Epithelial cell of prostate (primary cell): Measurements from ENCODE around the gene COMP.
A peak's percentile ranks its signal among the peaks of the same experiment; 100 is the strongest.
"Not testable (repeated sequence)": the region's sequence is repeated elsewhere in the genome, so short reads cannot be mapped to it uniquely, and the experiment has no call there.

Experiments used
- DNase-seq: peaks from one replicate; pipeline ENCODE4 v3.0.0-alpha.2; 2011; ENCODE audit warnings: low read depth, low spot score
- H3K27ac ChIP-seq: fragments of 450-650 bp; 2 replicates; pipeline ENCODE4 v1.5.1; 2017; ENCODE audit warnings: mild to moderate bottlenecking

COMP gene

DNA sequence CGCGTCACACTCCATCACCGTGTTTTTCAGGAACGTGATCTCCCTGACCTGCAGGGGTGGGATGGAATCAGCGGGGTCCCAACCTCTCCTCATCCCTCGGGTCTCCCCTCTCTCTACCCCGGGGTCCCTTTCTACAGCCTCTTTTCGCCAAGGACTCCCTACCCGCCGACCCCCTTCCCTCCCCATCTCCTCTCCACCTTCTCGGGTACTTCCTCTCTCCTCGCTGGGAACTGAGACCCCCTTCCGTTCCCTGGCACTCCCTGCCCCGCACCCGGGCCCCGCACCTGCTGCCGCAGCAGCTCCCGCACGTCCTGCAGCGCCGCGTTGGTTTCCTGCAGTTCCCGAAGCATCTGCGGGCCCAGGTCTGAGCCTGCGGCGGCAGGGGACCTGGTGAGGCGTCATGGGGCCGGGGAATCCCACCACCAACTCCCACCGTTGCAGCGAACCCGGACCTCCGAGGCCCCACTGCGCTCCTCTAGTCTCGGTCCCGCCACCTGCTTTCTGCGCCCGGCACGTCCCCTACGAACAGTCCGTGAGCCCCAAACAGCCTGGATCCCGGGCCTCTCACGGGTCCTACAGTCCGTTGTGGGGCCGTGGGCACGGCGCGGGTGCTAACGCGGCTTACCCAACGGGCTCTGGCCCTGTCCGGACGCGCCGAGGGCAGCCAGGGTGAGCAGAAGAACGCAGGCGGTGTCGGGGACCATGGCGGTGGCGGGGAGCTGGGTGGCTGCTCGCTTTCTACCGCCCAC is at the start of gene COMP:
COMP (minus strand) TSS at position 740 of the 749 bp plus-strand sequence; CDS start at position 704, 36 bp downstream.
- no peak for DNase-seq
- H3K27ac ChIP-seq, result no peak within 1 kb of the TSS

DNA sequence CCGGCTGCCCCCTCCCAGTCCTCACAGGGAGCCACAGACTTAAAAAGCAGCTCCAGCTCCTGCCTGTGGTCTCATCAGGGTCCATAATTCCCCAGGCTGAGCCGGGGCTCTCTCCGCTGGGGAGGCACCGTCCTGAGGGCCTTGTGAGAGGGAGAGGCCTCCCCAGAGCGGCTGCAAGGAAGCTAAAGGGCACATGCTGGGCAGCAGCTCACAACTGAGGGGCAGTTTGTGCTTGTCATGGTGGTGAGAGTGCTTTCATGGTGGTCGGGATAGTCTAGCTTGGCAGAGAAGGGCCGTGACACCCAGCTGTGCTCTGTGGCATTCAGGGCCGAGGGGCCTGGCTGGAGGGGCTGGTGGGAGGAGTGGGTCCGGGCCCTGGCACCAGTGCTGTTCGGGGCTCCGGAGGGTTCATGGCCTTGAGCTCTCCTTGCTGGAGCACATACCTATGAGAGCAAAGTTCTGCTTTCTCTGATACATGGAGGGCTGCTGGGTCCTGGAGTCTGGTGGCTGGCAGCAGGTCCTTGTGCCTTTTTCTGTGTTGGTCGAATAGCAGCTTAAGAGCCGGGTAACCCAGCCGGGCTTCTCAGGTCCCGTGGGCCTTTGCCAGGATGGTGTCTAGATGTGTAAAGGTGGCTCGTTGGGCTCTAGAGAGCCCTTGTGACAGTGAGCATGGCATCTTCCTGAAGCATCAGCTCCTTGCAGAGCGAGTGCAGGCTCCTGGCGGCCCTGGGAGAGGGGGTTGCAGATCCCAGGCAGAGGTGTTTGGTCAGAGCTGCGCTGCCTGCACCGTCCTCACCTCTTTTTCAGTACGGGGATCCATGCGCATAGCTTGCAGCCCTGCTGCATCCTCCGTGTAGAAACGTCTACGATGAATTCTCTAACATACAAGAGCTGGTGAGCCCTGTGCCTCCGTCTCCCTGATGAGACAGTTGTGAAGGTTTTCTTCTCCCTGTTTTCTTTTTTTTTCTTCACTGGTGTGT is 49.5 kb upstream of the COMP start:
- H3K27ac ChIP-seq, result no peak overlapping the region
- DNase-seq, result no peak

DNA sequence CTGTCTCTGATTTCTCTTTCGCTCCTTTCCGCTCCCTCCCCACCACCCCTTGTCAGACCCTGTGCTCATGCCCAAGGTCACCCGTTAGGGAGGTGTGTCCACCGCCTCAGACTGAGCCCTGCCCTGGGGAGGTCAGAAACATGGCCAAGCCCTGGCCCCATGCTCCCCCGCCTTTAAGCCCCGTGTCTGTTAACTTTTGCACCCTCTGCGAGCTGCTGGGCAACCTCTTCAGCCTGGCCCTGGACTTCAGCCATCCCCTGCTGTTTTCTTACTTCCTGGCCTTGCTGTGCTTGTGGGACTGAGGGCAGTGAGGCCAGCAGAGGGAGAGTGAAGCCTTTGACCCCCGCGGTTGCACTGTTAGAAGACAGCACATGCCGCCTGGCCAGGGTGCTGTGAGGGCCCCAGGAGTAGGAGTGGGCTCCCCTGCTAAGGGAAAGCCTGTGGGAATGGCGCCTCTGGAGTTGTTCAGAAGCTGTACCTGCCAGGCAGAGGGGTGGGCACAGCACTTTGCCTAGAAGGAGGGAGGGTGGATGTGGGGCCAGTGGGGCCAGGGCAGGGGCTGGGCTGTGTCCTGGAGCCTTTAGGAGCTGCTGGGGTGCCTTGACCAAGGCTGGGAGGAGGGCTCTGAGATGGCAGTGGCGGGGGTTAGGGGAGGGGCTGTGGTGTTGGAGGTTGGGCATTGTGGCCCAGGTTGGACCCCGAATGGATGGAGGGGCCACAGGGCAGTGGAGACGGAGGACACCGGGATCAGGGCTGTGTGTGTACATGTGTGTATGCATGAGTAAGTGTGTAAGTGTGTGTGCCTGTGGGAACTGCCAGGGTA is 48.6 kb upstream of the COMP start:
- DNase-seq, result no peak
- no peak overlapping the region for H3K27ac ChIP-seq

DNA sequence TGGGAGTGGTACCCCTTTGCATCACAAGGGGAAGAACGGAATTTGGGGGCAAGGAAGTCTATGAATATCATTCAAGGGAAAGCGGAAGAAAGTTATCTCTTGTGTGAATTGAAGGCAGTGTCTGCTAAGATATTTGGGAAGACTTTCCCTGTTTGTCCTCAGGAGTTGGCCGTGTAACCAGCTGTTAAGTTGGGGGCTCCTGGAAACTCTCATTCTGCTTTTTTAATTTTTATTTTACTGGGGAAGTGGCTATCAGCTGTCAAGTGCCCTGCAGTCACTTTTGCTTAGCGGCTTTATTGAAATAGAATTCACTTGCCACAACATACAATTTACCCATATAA is 43.5 kb upstream of the COMP start:
- DNase-seq, result no peak

DNA sequence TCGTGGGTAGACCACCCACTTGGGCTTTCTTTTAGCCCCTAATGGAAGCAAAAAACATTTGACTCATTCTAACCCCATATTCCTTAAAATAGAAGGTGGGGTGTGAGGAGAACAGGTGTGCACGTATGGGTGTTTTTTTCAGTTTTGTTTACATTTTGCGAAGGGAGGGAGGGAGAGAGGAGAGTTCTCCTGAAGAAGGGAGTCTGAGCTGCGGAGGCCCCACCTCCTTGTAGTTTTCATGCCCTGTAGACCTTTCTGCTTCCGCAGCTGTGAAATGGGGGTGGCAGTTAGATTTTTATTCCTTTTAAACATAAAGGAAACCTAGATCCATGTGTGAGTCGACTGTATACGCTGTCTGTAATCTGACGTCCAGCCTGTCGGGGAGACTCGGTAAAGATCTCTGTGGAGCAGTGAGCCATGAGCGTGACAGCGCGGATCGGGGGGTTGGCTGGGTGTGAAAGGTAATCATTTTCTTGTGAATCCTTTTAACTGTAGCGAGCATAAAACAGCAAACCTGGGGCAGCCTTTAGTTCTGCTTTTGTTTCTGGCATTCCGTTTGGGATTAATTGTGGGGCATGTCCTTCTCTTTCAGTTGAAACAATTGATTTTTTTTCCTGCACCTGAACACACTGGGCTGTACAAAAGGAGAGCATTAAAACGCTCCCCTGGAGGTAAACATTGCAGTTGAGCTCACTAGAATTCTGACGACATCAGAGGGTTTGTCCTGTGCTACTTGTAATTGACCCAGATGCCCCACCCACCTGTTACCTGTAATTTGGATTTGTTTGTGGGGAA is 42.9 kb upstream of the COMP start:
- no peak for DNase-seq
- H3K27ac ChIP-seq, result peak overlapping the region; percentile 68

More for the DNA sequence above, 43.5 kb upstream of the COMP start:
- H3K27ac ChIP-seq, result no peak overlapping the region

DNA sequence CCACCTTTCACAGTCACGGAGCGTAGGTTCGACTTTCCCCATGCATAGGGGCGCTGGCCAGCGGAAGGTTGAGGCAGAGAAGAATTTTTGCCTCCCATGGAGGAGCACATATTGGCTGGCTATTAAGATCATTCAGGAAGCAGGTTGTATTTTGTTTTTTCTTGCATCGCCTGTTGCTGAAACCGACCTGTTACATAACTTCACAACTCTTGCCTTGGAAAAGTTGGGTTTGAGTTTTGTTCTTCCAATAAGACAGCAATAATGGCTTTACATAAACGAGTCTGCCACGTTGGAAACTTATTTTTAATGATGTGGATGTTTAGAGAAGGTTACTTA is 42.0 kb upstream of the COMP start:
- H3K27ac ChIP-seq, result peak overlapping the region; percentile 68
- no peak for DNase-seq

DNA sequence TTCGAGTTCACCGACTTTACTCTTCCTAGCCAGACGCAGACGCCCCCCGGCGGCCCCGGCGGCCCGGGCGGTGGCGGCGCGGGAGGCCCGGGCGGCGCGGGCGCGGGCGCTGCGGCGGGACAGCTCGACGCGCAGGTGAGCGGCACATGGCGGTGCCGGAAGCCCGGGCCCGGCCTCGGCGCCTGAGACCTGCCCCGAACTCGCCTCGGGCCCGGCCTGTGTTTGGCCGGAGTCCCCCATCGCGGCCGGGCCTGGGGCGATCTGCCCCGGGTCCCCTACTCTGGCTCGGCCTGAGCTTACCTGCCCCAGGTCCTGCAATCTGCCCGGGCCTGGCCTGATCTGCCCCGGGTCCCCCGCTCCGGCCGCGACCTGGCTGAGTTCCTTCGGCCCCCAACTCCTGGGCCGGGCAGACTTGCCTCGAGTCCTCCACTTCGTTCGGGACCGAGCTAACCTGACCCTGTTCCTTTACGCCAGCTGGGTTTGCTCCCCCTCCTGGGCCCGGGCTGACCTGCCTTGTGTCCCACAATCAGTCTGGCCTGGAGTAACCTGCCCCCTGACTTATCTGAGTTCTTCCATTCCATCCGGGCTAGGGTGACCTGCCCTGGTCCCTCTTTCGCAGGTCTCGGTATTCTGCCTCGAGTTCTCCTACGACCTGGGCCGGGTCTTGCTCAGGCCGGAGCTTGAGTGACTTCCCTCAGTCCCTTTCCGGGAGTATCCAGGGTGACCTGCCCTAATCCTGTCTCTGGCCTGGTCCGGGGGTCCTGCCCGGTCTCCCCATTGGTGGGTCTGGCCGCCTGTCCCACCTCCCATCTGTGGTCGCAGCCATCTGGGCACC is 41.4 kb upstream of the COMP start:
- no peak for DNase-seq
- peak overlapping the region; percentile 68 for H3K27ac ChIP-seq

DNA sequence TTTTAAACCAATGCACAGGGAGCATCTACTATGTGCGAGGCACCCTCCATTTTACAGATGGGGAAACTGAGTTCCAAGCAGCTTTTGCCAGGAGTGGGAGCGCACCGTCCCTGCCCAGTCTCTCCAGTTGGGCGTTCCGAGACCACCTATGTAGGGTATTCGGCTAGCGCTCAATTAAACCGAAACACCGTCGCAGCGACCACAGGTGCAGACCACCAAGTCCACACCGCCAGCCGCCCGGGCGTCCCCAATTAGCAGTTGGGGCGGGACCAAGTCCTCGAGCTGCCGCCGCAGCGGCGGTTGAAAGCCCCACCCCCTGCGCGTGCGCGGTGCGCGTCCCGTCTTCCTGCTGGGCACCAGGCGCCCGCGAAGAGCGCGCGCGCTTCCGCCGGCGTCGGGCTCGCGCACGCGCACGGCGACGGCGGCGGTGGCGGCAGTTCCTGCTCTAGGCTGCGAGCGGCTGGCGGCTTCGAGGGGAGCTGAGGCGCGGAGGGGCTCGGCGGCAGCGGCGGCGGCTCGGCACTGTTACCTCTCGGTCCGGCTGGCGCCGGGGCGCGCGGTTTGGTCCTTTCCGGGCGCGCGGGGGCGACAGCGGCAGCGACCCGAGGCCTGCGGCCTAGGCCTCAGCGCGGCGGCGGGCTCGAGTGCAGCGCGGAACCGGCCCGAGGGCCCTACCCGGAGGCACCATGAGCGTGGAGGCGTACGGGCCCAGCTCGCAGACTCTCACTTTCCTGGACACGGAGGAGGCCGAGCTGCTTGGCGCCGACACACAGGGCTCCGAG is 40.6 kb upstream of the COMP start, which contains the start of gene UPF1:
UPF1 (plus strand) TSS at position 436 of the 782 bp plus-strand sequence; CDS start at position 687, 251 bp downstream.
- DNase-seq, result peak; percentile 61

DNA sequence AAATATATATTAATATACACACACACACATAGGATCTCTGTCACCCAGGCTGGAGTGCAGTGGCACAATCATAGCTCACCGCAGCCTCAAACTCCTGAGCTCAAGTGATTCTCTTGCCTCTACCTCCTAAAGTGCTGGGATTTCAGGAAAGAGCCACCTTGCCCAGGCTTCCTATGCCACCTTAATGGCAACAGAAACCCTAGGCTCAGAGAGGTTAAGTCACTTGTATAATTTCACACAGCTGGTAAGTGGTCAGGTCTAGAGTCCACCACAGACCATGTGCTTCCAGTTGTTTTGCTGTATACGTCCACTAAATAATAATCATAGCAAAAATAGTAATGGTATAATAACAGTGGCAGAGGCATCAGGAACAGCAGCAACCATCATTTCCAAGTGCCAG is 39.4 kb upstream of the COMP start:
- DNase-seq, result no peak

More for the DNA sequence above, 40.6 kb upstream of the COMP start, which contains the start of gene UPF1:
- peak within 1 kb of the TSS; percentile 68 for H3K27ac ChIP-seq

DNA sequence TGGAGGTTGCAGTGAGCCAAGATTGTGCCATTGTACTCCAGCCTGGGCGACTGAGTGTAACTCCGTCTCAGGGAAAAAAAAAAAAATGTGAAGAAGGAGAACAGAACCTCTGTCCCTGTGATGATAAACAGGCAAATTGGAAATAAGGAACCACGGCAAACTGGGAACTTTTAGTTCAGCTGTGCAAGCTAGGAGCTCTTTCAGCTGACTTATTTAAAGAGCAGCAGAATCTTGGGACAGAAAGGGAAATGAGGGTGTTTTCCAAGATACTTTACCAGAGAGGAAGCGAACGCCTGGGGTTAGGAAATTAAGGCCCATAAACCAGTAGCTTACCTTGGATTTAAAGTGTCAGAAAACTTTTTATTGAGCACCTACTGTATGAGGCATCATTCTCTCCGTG is 37.7 kb upstream of the COMP start:
- DNase-seq, result no peak
- no peak overlapping the region for H3K27ac ChIP-seq

More for the DNA sequence above, 39.4 kb upstream of the COMP start:
- H3K27ac ChIP-seq, result no peak overlapping the region

DNA sequence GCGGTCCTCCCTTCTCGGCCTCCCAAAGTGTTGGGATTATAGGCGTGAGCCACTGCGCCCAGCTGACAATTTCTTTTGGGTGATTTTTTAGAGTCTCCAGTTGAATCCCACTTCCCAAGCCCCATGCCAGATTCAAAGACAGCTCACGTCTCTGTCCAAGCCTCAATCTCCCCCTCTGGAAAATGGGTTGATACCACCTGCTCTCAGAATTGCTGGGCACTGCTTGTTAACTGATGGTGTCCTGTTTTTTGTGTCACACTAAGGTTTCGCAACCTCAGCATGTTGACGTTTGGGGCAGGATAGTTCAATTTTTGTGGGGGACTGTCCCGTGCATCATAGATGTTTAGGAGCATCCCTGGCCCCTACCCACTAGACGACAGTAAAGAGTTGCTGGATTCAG is 26.5 kb upstream of the COMP start:
- H3K27ac ChIP-seq, result no peak overlapping the region
- DNase-seq, result no peak

DNA sequence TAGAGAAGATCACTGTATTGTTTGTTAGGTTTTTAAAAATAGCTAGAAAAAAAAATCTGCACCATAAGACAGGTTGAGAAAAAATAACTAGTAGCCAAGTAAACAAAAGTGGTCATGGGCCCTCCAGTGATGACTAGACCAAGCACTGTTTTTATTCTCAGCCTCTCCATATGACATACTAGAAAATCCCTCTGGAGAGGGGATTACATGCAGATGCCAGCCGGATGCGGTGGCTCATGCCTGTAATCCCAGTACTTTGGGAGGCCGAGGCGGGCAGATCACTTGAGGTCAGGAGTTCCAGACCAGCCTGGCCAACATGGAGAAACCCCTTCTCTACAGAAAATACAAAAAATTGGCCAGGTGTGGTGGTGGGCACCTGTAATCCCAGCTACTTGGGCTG is 25.5 kb upstream of the COMP start:
- not testable (repeated sequence) for DNase-seq, H3K27ac ChIP-seq

DNA sequence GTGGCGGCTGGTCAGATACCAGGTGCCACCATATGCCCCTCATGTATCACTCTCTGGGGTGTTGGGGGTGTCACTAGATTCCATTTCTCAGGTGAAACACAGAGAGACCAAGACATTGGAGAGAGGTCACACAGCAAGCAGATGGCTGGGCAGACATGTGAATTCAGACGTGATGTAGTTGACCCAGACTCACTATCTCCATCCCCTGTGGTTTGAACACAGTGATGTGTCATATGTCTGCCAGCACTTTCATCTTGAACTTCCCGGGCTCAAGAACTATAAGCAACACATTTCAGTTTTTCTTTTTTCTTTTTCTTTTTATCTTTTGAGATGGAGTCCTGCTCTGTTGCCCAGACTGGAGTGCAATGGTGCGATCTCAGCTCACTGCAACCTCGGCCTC is 24.6 kb upstream of the COMP start:
- no peak for DNase-seq
- H3K27ac ChIP-seq, result no peak overlapping the region

DNA sequence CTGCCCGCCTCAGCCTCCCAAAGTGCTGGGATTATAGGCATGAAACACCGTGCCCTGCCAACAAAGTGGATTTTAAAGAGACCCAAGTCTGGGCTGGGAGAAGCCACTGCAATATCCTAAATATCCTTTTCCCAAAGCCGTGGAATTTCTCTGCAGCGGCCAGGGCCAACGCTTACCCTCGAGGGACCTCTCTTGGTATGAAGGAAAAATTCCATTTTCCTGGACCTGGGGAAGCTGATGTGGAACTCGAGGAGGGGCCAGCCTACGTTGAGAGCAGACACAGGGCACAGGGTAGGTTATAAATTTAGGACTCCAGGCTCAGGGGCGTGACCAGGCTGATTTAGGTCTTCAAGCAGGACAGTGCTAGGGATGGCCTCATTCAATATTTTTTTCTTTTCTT is 23.0 kb upstream of the COMP start:
- no peak overlapping the region for H3K27ac ChIP-seq
- DNase-seq, result no peak

DNA sequence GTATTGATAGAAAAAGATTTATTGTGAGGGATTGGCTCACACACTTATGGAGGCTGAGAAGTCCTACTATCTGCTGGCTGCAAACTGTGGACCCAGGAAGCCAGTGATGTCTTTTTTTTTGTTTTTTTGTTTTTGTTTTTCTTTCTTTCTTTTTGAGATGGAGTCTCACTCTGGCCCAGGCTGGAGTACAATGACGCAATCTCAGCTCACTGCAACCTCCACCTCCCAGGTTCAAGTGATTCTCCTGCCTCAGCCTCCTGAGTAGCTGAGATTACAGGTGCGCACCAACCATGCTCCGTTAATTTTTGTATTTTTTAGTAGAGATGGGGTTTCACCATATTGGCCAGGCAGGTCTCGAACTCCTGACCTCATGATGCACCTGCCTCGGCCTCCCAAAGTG is 20.5 kb upstream of the COMP start:
- H3K27ac ChIP-seq, DNase-seq: not testable (repeated sequence)

DNA sequence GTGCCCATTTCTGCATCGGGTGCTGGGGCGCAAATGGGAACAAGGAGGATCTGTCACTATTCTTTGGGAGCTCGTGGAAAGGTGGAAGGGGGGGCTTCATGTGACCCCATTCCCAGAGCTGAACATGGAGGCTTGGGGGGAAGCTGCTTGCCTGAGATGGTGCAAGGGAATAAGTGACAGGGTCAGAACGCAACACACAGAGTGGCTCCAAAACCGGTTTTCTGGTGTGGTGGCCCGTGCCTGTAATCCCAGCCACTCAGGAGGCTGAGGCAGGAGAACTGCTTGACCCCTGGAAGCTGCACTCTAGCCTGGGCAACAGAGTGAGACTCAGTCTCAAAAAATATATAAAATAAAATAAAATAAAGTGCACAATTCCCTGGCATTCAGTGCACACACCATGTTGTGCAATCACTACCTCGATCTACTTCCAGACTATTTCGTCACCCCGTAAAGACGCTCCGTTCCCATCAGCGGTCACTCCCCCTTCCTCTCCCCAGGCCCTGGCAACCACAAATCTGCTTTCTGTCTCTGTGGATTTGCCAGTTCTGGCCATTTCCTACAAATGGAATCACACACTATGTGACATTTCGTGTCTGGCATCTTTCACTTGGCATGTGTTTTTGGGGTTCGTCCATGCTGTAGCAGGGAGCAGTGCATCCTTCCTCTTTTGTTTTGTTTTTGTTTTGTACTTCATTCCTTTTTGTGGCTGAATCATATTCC is 18.2 kb upstream of the COMP start:
- no peak for DNase-seq
- no peak overlapping the region for H3K27ac ChIP-seq

DNA sequence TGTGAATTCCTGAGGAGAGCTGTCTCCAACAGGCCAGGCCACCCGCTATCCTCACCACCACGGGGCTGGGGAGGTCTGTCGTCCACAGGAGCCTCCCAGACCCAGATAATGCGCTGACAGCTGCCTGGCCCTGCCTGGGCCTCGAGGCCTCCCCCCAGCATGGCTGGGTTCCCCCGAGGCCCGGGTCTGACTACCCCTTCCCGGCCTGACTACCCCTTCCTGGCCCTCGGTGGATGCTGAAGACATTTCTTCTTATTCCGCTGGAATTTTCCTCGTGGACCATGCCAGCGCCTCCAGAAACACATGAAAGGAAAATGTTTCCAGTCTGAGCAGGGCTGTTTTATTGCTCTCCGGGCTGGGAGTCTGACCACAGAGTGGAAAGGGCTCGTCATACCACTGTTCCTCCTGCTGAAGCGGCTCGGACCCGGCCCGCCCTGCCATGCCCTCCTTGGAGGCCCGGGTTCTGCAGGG is 16.8 kb upstream of the COMP start:
- H3K27ac ChIP-seq, result no peak overlapping the region
- no peak for DNase-seq
